Endothelial cell of umbilical vein (primary cell): ENCODE results near the gene PRPS1. TPM values are rescaled to one million over a fixed set of nuclear protein-coding genes. Genes with fewer than 3 reads are reported as not detected.

Experiments
- BruUV-seq: library from RNA; stranded (reverse); fragments of 400-500 nt; replicated peaks from 2 replicates; lab custom pipeline; 2021; lab: Mats Ljungman, UMichigan
- CTCF ChIA-PET: fragments of 300-600, 350-600 bp; sonication (Branson Sonifier 250); formaldehyde crosslinking; loops from one replicate; lab custom pipeline; 2021; ENCODE audit warnings: antibody characterized with exemption, inconsistent platforms; lab: Charles Lee
- POLR2A ChIA-PET: fragments of 300-600, 350-600 bp; sonication (Branson Sonifier 250); formaldehyde crosslinking; loops from one replicate; lab custom pipeline; 2021; ENCODE audit warnings: antibody characterized with exemption, inconsistent platforms; lab: Charles Lee
- DNase-seq: peaks from one replicate; pipeline ENCODE4 v3.0.0-alpha.2; 2011; ENCODE audit warnings: low read depth, low spot score
- FAIRE-seq: peaks from 2 replicates; lab custom pipeline; 2011; peaks lifted over from hg19 to GRCh38; lab: Jason Lieb, UNC
- H2AFZ ChIP-seq: 2 replicates; pipeline ENCODE4 v1.6.0; 2012; ENCODE audit warnings: low read depth, low read length, control low read depth, inconsistent platforms
- H3K27ac ChIP-seq: 2 replicates; pipeline ENCODE4 v1.5.1; 2011; ENCODE audit warnings: low read depth, mild to moderate bottlenecking, control low read depth, low read length, moderate library complexity; ENCODE audit not compliant: insufficient read depth
- H3K27me3 ChIP-seq, 2 experiments: 2 replicates each; pipeline versions ENCODE4 v1.6.0 to v1.6.1; 2011; ENCODE audit warnings: low read length in 2 of 2, mixed read lengths in 1 of 2; ENCODE audit not compliant: control insufficient read depth in 2 of 2, insufficient read depth in 2 of 2
- H3K36me3 ChIP-seq, 2 experiments: 2 replicates in 1 of 2; 3 replicates in 1 of 2; pipeline ENCODE4 v1.5.1; 2011; ENCODE audit warnings: low read length in 2 of 2, mild to moderate bottlenecking in 1 of 2, moderate library complexity in 1 of 2; ENCODE audit not compliant: control insufficient read depth in 2 of 2, insufficient read depth in 2 of 2; ENCODE audit errors: extremely low read depth in 1 of 2
- H3K4me1 ChIP-seq: 3 replicates; pipeline ENCODE4 v1.5.1; 2011; ENCODE audit warnings: mild to moderate bottlenecking, low read length; ENCODE audit not compliant: control insufficient read depth, insufficient read depth; ENCODE audit errors: extremely low read depth
- H3K4me2 ChIP-seq: 2 replicates; pipeline ENCODE4 v1.6.1; 2011; ENCODE audit warnings: low read length, control low read depth, mixed read lengths; ENCODE audit not compliant: insufficient read depth
- H3K4me3 ChIP-seq, 3 experiments: fragments of 200-600 bp in 1 of 3; sonication (generic), shearing (Covaris generic) in 1 of 3; replicated peaks in 1 of 3; 2 replicates each; pipeline ENCODE4 v1.5.1; 2011 to 2016; ENCODE audit warnings: control low read depth in 3 of 3, low read length in 3 of 3, mild to moderate bottlenecking in 2 of 3, inconsistent platforms in 1 of 3, low read depth in 1 of 3, moderate library complexity in 1 of 3; ENCODE audit not compliant: insufficient read depth in 1 of 3
- H3K79me2 ChIP-seq: 2 replicates; pipeline ENCODE4 v1.6.0; 2012; ENCODE audit warnings: low read length, inconsistent platforms; ENCODE audit not compliant: control insufficient read depth, insufficient read depth
- H3K9ac ChIP-seq: replicated peaks from 2 replicates; pipeline ENCODE3; 2011; ENCODE audit warnings: low read length, control low read depth; ENCODE audit not compliant: insufficient read depth; ENCODE audit errors: extremely low read depth
- H3K9me1 ChIP-seq: replicated peaks from 3 replicates; pipeline ENCODE4 v1.6.0; 2011; ENCODE audit warnings: mild to moderate bottlenecking, low read length; ENCODE audit not compliant: control insufficient read depth, insufficient read depth; ENCODE audit errors: extremely low read depth
- H3K9me3 ChIP-seq: replicated peaks from 2 replicates; pipeline ENCODE4 v1.5.1; 2012; ENCODE audit warnings: low read length, inconsistent platforms; ENCODE audit not compliant: control insufficient read depth, insufficient read depth
- H4K20me1 ChIP-seq: replicated peaks from 2 replicates; pipeline ENCODE3; 2011; ENCODE audit warnings: mild to moderate bottlenecking, low read length; ENCODE audit not compliant: control insufficient read depth, insufficient read depth; ENCODE audit errors: extremely low read depth
- EZH2 ChIP-seq: IDR thresholded peaks from 2 replicates; pipeline ENCODE4 v1.6.1; 2012; ENCODE audit warnings: borderline replicate concordance, low read depth, mild to moderate bottlenecking, moderate library complexity, low read length, inconsistent platforms; ENCODE audit not compliant: severe bottlenecking
- FOS ChIP-seq: IDR thresholded peaks from 2 replicates; pipeline ENCODE4 v1.6.1; 2011; ENCODE audit warnings: mild to moderate bottlenecking, low read length, moderate library complexity, borderline replicate concordance; ENCODE audit not compliant: insufficient read depth
- JUN ChIP-seq: IDR thresholded peaks from 2 replicates; pipeline ENCODE4 v1.6.1; 2011; ENCODE audit warnings: borderline replicate concordance, low read depth; ENCODE audit not compliant: insufficient read length, insufficient read depth
- MYC ChIP-seq: IDR thresholded peaks from one replicate; pipeline ENCODE4 v1.6.1; 2011; ENCODE audit warnings: mild to moderate bottlenecking, low read depth, low read length
- POLR2AphosphoS5 ChIP-seq: IDR thresholded peaks from 2 replicates; pipeline ENCODE4 v1.6.1; 2012; ENCODE audit warnings: low read depth, mild to moderate bottlenecking, control low read depth, low read length, moderate library complexity; ENCODE audit not compliant: insufficient read depth
- dilution Hi-C: fragments of 300-500 bp; cut with MboI; formaldehyde crosslinking; loops from one replicate; pipeline ENCODE4 v1.15.0; 2019; ENCODE audit warnings: low sequenced_read_pairs; ENCODE audit not compliant: extremely low pct_ligation_motif_present
- intact Hi-C: fragments of 100-400 bp; cut with micrococcal nuclease; formaldehyde crosslinking; loops from one replicate; pipeline ENCODE4 v1.10.0; 2022
- polyA plus RNA-seq, 4 experiments: library from polyadenylated mRNA; depleted of rRNA in 3 of 4; stranded (reverse) in 3 of 4; unstranded in 1 of 4; fragments of >200 nt; gene quantifications; 2 replicates each; pipeline versions ENCODE4 v1.2.1 to v1.2.3, GENCODE V29; 2011 to 2012; ENCODE audit warnings: missing spikeins in 1 of 4
- total RNA-seq: library from RNA; stranded (reverse); gene quantifications from 2 replicates; pipeline ENCODE4 v1.2.3, GENCODE V29; 2021
- TF ChIP-seq, protein P1 (sequence below): IDR thresholded peaks from 2 replicates; pipeline ENCODE4 v1.6.1; 2011; ENCODE audit not compliant: insufficient read depth, insufficient read length

The PRPS1 gene
- total and polyA plus RNA-seq, 2 donors (not counting 3 experiments of a cell fraction or from before 2014, with no cell fraction given), result 30.9 to 36.8 TPM

DNA sequence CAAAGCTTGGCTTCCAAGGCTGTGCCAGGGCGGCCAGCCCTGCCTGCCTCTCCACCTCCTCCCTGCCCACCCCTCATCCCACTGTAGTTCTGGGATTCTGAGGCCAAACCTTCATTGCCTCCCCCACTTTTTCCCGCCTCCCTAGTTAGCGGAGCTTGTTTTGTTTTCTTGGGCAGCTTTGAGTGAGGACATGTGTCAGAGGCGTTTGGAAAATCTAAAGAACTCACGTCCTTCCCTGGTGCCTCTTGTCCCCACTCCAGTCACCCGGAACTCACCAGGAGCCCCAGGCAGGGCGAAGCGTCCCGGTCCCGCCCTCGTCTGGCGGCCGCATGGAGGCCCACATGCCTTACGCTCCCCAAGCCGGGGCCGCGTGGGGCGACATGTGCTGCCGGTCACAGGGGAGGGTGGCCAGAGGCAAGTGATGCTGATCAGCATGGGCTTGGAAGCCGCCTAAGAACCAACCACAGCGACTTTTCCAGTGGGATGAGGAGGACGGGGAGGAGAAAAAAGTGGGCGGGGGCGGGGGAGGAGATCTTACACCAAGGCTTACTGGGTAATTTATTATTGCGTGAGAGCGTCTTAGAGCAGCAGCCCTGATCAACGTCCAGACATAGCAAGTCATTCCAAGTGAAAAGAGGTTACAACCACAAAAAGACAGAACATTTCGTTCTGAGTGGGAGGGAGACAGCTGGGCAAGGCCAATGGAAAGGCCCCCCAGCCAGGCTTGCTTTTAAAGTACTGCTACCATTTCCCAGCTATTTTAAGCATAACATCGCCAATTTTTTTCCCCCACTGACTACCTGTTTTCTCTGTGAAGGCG lies 48.5 kb downstream of the PRPS1 start:
- H3K27ac ChIP-seq, result peak overlapping the region; percentile 86
- H3K79me2 ChIP-seq, result peaks cover 4% of the 10 kb centered on the region
- no peaks in the 10 kb centered on the region for H3K9me3 ChIP-seq
- dilution Hi-C loops, result no loop called here
- peak overlapping the region; percentile 78 for H3K4me2 ChIP-seq
- FAIRE-seq (peak; percentile 84), DNase-seq (peak; percentile 82)
- H3K9me1 ChIP-seq, result no peaks in the 10 kb centered on the region
- H3K36me3 ChIP-seq, result no peaks in the 10 kb centered on the region
- CTCF ChIA-PET, result interaction anchor here (0.8 to 6.1 kb wide), 4 partner anchors 10 to 101 kb away, joined by 3 to 142 read pairs (median 6); partner anchors contain the start of genes NCBP2L and TSC22D3
- peak overlapping the region; percentile 77 for H3K9ac ChIP-seq
- TF ChIP-seq JUN (no peak), MYC (peak; percentile 55), FOS (no peak), POLR2AphosphoS5 (peak; percentile 28), EZH2 (no peak)
- TF ChIP-seq, protein P1, sequence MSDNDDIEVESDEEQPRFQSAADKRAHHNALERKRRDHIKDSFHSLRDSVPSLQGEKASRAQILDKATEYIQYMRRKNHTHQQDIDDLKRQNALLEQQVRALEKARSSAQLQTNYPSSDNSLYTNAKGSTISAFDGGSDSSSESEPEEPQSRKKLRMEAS, result peak; percentile 76
- intact Hi-C loops, result loop anchor here (1.0 to 5.0 kb wide), 4 partner anchors 9 to 454 kb away; no protein-coding TSS in a partner anchor
- no peak overlapping the region for H2AFZ ChIP-seq
- H3K27me3 ChIP-seq, result no peaks in the 10 kb centered on the region
- POLR2A ChIA-PET, result interaction anchor here (1.0 to 5.7 kb wide), 2 partner anchors 39 to 55 kb away, joined by 3 to 40 read pairs; no protein-coding TSS in a partner anchor
- no TSS peak for BruUV-seq
- H3K4me1 ChIP-seq, result peaks cover 25% of the 10 kb centered on the region
- H3K4me3 ChIP-seq, result peak overlapping the region; percentile 31 to 66 (median 44)
- H4K20me1 ChIP-seq, result no peaks in the 10 kb centered on the region
